ENCODE measurements around the gene VAV3.

DNA sequence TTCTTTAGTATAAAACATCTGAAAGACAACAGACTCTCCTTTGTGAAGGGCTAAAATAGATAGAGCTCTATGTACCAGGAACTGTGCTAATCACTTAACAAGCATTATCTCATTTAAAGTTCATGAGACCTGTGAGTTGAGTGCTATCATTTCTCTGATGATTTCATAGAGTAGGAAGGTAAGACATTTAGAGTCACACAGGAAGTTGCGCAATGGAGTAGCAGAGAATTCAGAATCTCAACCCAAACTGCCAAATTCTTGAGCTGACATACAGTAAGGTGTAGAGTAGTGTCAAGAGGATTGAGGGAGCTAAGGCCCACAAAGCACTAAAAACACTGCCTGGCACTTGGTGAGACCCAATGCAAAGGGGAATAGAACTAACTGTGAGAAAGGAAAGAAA, 439.8 kb downstream of the VAV3 start:
- no peak for TF ChIP-seq POLR2A (IDR thresholded peaks at IDR 0.05)
- TF ChIP-seq, protein P1, sequence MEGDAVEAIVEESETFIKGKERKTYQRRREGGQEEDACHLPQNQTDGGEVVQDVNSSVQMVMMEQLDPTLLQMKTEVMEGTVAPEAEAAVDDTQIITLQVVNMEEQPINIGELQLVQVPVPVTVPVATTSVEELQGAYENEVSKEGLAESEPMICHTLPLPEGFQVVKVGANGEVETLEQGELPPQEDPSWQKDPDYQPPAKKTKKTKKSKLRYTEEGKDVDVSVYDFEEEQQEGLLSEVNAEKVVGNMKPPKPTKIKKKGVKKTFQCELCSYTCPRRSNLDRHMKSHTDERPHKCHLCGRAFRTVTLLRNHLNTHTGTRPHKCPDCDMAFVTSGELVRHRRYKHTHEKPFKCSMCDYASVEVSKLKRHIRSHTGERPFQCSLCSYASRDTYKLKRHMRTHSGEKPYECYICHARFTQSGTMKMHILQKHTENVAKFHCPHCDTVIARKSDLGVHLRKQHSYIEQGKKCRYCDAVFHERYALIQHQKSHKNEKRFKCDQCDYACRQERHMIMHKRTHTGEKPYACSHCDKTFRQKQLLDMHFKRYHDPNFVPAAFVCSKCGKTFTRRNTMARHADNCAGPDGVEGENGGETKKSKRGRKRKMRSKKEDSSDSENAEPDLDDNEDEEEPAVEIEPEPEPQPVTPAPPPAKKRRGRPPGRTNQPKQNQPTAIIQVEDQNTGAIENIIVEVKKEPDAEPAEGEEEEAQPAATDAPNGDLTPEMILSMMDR (IDR thresholded peaks at IDR 0.05): no peak
